HG02852 (cell line): ENCODE data around the gene NUP153.
A peak's percentile ranks its signal among the peaks of the same experiment; 100 is the strongest.

Experiments
- ATAC-seq: cut with Tn5 transposase; IDR thresholded peaks from one replicate; pipeline ENCODE4 v1.9.1; 2021; ENCODE audit warnings: mild to moderate bottlenecking, moderate library complexity; ENCODE audit not compliant: unreplicated experiment

The NUP153 gene

DNA sequence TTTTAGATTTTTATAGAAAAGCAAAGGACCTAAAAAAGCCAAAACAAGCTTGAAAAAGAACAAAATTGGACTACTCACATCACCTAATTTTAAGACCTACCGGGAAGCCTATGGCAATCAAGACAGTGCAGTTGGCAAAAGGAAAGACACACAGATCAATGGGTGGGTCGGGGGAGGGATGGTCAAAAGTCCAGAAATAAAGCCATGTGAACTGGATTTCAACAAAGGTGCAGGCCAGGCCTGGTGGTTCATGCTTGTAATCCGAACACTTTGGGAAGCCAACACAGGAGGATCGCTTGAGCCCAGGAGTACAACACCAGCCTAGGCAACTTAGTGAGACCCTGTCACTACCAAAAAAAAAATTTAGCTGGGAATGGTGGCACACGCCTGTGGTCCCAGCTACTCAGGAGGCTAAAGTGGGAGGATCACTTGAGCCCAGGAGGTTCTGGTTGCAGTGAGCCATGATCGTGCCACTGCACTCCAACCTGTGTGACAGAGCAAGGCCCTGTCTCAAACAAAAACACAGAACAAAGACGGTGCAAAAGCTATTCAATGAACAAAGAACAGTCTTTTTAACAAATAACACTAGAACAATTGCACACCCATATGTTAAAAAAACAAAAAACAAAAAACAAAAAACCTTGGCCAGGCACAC lies 34.5 kb downstream of the NUP153 start:
- no peak for ATAC-seq

- ATAC-seq: no peak
Measured at GRCh38 chr6:17666646-17667045, 40.1 kb downstream of the NUP153 start.

DNA sequence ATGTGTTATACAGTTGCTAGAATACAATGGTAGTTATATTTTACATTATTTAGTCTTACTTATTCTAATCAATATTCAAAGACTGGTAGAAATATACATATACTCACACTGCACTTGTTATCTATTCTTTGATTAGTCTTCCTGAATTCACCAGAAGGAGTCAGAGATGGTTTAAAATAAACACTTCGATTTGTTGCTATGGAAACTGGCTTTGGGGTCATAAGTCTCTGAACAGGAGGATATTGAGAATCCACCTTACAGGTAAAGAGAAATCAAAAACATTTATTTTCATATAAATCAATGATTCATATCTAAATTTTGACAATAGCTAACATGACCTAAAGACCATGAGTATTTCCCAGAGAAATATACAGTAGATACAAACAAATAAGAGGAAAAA lies 41.6 kb downstream of the NUP153 start:
- no peak for ATAC-seq

GRCh38 chr6:17663226-17663625 lies 43.5 kb downstream of the NUP153 start:
- no peak for ATAC-seq

DNA sequence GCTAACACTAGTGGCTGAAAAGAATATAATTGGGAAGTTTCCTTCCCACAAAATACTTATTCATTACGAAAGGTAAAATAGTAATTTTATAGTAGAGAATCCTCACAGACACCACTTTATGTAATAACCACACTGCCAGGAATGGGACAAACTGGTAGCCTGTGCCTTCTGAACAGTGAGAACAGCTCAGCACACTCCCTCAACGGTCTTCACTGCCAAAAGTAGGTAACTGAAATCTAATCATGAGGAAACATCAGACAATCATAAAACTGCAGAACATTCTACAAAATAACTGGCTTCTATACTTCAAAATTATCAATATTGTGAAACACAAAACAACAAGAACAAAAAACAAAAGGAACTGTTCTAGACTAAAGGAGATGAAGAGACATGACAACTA lies 44.1 kb downstream of the NUP153 start:
- no peak for ATAC-seq

- ATAC-seq: no peak
Measured at GRCh38 chr6:17656644-17657043, 50.1 kb downstream of the NUP153 start.

DNA sequence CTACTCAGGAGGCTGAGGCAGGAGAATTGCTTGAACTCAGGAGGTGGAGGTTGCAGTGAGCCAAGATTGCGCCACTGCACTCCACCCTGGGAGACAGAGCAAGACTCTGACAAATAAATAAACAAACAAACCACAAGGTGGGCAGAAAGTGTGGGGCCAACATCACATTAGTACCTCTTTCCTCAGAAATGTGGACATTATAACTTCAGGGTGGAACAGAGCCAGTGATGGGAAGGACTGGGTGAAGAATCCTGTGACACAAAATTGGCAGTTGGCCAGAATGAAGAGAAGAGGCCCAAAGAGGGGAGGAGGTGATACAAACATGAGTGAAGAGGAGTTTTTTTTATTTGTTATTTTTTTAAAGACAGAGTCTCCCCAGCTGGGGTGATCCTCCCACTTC lies 50.6 kb downstream of the NUP153 start:
- ATAC-seq: no peak

GRCh38 chr6:17653198-17653882 lies 53.4 kb downstream of the NUP153 start:
- no peak for ATAC-seq

GRCh38 chr6:17650656-17651309 lies 55.9 kb downstream of the NUP153 start:
- ATAC-seq: no peak

GRCh38 chr6:17648745-17649144 lies 58.0 kb downstream of the NUP153 start:
- ATAC-seq: no peak

DNA sequence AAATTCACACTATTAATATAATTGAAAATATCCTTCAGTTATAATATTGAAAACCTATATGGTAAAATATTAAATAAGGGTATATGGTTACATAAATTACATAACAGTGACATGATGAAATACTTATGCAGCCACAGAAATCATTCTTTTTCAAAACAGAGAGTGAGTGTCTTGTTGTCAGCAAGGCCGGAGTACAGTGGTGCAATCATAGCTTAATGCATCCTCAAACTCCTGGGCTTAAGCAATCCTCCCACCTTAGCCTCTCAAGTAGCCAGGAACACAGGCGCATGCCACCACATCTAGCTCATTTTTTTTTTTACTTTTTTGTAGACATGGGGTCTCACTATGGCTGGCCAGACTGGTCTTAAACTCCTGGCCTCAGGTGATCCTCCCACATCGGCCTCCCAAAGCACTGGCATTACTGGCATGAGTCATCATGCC lies 66.2 kb downstream of the NUP153 start:
- no peak for ATAC-seq

DNA sequence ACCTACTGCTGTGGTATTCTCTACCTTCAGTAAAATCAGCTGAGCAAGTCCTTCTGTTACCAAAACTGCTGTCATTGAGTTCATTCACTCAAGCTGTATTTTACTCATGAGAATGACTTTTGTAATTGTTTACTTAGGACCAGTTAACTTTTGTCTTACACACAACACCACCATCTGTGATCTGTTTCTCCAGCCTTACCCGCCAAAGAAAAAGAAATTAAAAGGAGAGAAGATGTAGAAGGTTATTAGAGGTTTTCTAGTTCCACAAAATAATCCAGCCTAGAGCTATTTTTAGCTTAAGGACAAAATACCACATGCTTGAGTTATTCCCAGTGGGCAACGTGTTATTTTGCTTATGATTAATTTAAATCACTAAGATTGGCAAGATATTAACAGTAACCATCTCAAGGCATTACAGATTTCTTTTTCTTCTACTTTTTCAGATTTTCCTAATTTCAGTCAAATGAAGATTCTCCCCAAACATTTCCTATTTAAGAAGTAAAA lies 68.5 kb downstream of the NUP153 start:
- ATAC-seq: no peak

DNA sequence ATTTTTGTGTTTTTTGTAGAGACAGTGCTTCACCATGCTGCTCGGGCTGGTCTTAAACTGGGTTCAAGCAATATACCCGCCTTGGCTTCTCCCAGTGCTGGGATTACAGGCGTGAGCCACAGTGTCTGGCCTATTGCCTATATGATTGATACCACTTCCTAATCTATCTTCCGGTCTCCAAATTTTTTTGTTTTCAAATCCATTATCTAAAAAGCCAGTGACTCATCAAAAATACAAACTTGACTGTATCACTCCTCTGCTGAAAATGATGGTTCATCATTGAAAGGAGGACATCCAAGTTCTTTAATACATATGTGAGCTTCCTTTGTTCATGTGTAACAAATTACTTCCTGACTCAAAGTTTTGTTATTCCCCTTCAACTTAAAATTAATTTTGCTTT lies 71.2 kb downstream of the NUP153 start:
- ATAC-seq: no peak

GRCh38 chr6:17633465-17634188 lies 73.1 kb downstream of the NUP153 start:
- ATAC-seq: no peak

GRCh38 chr6:17632934-17633333 lies 73.8 kb downstream of the NUP153 start:
- ATAC-seq: no peak

DNA sequence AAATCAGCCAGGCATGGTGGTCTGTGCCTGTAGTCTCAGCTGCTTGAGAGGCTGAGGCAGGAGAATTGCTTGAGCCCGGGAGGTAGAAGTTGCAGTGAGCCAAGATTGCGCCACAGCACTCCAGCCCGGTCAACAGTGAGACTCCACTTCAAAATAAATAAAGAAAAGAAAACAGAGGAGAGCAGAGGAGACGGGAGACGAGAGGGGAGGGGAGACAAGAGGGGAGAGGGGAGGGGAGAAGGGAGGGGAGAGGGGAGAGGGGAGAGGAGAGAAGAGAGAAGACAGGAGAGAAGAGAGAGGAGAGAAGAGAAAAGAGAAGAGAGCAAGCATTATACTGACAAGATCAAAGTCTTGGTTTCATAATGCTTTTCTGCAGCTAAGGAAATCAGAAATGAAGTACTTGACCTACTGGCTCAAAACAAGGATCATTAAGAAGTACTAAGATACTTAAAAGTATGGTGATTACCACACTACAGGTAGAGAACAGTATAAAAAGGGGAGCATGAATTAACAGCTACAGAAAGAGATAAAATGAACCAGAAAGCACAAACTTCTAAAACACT lies 76.1 kb downstream of the NUP153 start:
- ATAC-seq: no peak

GRCh38 chr6:17629824-17630510 lies 76.8 kb downstream of the NUP153 start:
- ATAC-seq: no peak

- ATAC-seq: peak; percentile 75
Measured at GRCh38 chr6:17628873-17629272, 77.9 kb downstream of the NUP153 start.

GRCh38 chr6:17624396-17624795 lies 82.3 kb downstream of the NUP153 start:
- no peak for ATAC-seq

- ATAC-seq: no peak
Measured at GRCh38 chr6:17622144-17622543, 84.6 kb downstream of the NUP153 start.
